ENCODE results near the gene FGGY. TPM values are rescaled to one million over a fixed set of nuclear protein-coding genes. Genes with fewer than 3 reads are reported as not detected.
"Not testable (repeated sequence)": the region's sequence is repeated elsewhere in the genome, so short reads cannot be mapped to it uniquely, and the experiment has no call there.

FGGY gene
- total RNA-seq, 2 experiments from 2014 or later, result 6.6 to 9.7 TPM

- Mint-ChIP-seq H3K4me3 (peak overlapping the region; percentile 77), H3K4me1 (peaks cover 11% of the 10 kb centered on the region), H3K9me3 (peaks cover 1% of the 10 kb centered on the region), H3K27ac (no peak overlapping the region), H3K27me3 (no peaks in the 10 kb centered on the region), H3K36me3 (peaks cover 6% of the 10 kb centered on the region)
- DNase-seq, result no peak
Observed at GRCh38 chr1:59295618-59296017, 1.3 kb upstream of the FGGY start.

- H3K4me1 Mint-ChIP-seq, result peaks cover 8% of the 10 kb centered on the region
- no peaks in the 10 kb centered on the region for H3K27me3 Mint-ChIP-seq
- H3K27ac Mint-ChIP-seq, result peak overlapping the region; percentile 79
- no peak for DNase-seq
- H3K36me3 Mint-ChIP-seq, result peaks cover 16% of the 10 kb centered on the region
- H3K9me3 Mint-ChIP-seq, result peaks cover 6% of the 10 kb centered on the region
- H3K4me3 Mint-ChIP-seq, result peak overlapping the region; percentile 87
Observed at GRCh38 chr1:59298026-59298583, 1.2 kb downstream of the FGGY start.

GRCh38 chr1:59298710-59299346, 1.9 kb downstream of the FGGY start:
- no peak for DNase-seq
- no peaks in the 10 kb centered on the region for H3K27me3 Mint-ChIP-seq
- H3K4me3 Mint-ChIP-seq, result no peak overlapping the region
- peaks cover 7% of the 10 kb centered on the region for H3K9me3 Mint-ChIP-seq
- H3K36me3 Mint-ChIP-seq, result peaks cover 18% of the 10 kb centered on the region
- peaks cover 8% of the 10 kb centered on the region for H3K4me1 Mint-ChIP-seq
- no peak overlapping the region for H3K27ac Mint-ChIP-seq

- H3K27ac Mint-ChIP-seq, DNase-seq, H3K9me3 Mint-ChIP-seq, H3K4me1 Mint-ChIP-seq, H3K4me3 Mint-ChIP-seq, H3K27me3 Mint-ChIP-seq: not testable (repeated sequence)
- peaks cover 26% of the 10 kb centered on the region for H3K36me3 Mint-ChIP-seq
Observed at GRCh38 chr1:59299670-59300069, 2.8 kb downstream of the FGGY start.

- no peaks in the 10 kb centered on the region for H3K27me3 Mint-ChIP-seq
- no peak overlapping the region for H3K4me3 Mint-ChIP-seq
- peaks cover 20% of the 10 kb centered on the region for H3K9me3 Mint-ChIP-seq
- H3K36me3 Mint-ChIP-seq, result peaks cover 41% of the 10 kb centered on the region
- H3K27ac Mint-ChIP-seq, result no peak overlapping the region
- DNase-seq, result no peak
- H3K4me1 Mint-ChIP-seq, result peaks cover 8% of the 10 kb centered on the region
Observed at GRCh38 chr1:59302297-59302696, 5.4 kb downstream of the FGGY start.

- DNase-seq, result no peak
- H3K27me3 Mint-ChIP-seq, result no peaks in the 10 kb centered on the region
- no peak overlapping the region for H3K4me3 Mint-ChIP-seq
- peaks cover 3% of the 10 kb centered on the region for H3K4me1 Mint-ChIP-seq
- H3K27ac Mint-ChIP-seq, result no peak overlapping the region
- peaks cover 20% of the 10 kb centered on the region for H3K9me3 Mint-ChIP-seq
- peaks cover 44% of the 10 kb centered on the region for H3K36me3 Mint-ChIP-seq
Observed at GRCh38 chr1:59302871-59303270, 6.0 kb downstream of the FGGY start.

GRCh38 chr1:59305188-59305587, 8.3 kb downstream of the FGGY start:
- H3K9me3 Mint-ChIP-seq, result peaks cover 19% of the 10 kb centered on the region
- H3K4me1 Mint-ChIP-seq, result peaks cover 4% of the 10 kb centered on the region
- no peak for DNase-seq
- H3K36me3 Mint-ChIP-seq, result peaks cover 40% of the 10 kb centered on the region
- H3K27me3 Mint-ChIP-seq, result no peaks in the 10 kb centered on the region
- H3K4me3 Mint-ChIP-seq, result no peak overlapping the region
- H3K27ac Mint-ChIP-seq, result no peak overlapping the region

GRCh38 chr1:59307591-59307990, 10.7 kb downstream of the FGGY start:
- Mint-ChIP-seq H3K4me3 (no peak overlapping the region), H3K27ac (no peak overlapping the region), H3K4me1 (peaks cover 4% of the 10 kb centered on the region), H3K27me3 (no peaks in the 10 kb centered on the region), H3K36me3 (peaks cover 31% of the 10 kb centered on the region), H3K9me3 (peaks cover 18% of the 10 kb centered on the region)
- no peak for DNase-seq

GRCh38 chr1:59308839-59309238, 11.9 kb downstream of the FGGY start:
- H3K4me3 Mint-ChIP-seq, result no peak overlapping the region
- no peaks in the 10 kb centered on the region for H3K27me3 Mint-ChIP-seq
- H3K9me3 Mint-ChIP-seq, result peaks cover 17% of the 10 kb centered on the region
- no peak overlapping the region for H3K27ac Mint-ChIP-seq
- no peak for DNase-seq
- H3K4me1 Mint-ChIP-seq, result peaks cover 4% of the 10 kb centered on the region
- peaks cover 32% of the 10 kb centered on the region for H3K36me3 Mint-ChIP-seq

GRCh38 chr1:59309392-59309791, 12.5 kb downstream of the FGGY start:
- peaks cover 4% of the 10 kb centered on the region for H3K4me1 Mint-ChIP-seq
- H3K4me3 Mint-ChIP-seq, result no peak overlapping the region
- no peaks in the 10 kb centered on the region for H3K27me3 Mint-ChIP-seq
- peaks cover 28% of the 10 kb centered on the region for H3K36me3 Mint-ChIP-seq
- no peak overlapping the region for H3K27ac Mint-ChIP-seq
- no peak for DNase-seq
- H3K9me3 Mint-ChIP-seq, result peaks cover 15% of the 10 kb centered on the region

GRCh38 chr1:59309795-59310548, 13.1 kb downstream of the FGGY start:
- Mint-ChIP-seq H3K36me3 (peaks cover 24% of the 10 kb centered on the region), H3K27ac (no peak overlapping the region), H3K9me3 (peaks cover 14% of the 10 kb centered on the region), H3K27me3 (no peaks in the 10 kb centered on the region), H3K4me3 (no peak overlapping the region), H3K4me1 (peaks cover 9% of the 10 kb centered on the region)
- DNase-seq, result no peak

GRCh38 chr1:59310549-59311250, 13.8 kb downstream of the FGGY start:
- Mint-ChIP-seq H3K36me3 (peaks cover 18% of the 10 kb centered on the region), H3K9me3 (peaks cover 10% of the 10 kb centered on the region), H3K27me3 (no peaks in the 10 kb centered on the region), H3K4me1 (peaks cover 16% of the 10 kb centered on the region), H3K4me3 (no peak overlapping the region), H3K27ac (no peak overlapping the region)
- no peak for DNase-seq

- Mint-ChIP-seq H3K9me3 (peaks cover 3% of the 10 kb centered on the region), H3K27ac (no peak overlapping the region), H3K36me3 (peaks cover 6% of the 10 kb centered on the region), H3K27me3 (no peaks in the 10 kb centered on the region), H3K4me3 (no peak overlapping the region), H3K4me1 (peaks cover 14% of the 10 kb centered on the region)
- no peak for DNase-seq
Observed at GRCh38 chr1:59314776-59315528, 18.1 kb downstream of the FGGY start.

GRCh38 chr1:59315529-59316463, 18.9 kb downstream of the FGGY start:
- H3K4me1 Mint-ChIP-seq, result peaks cover 14% of the 10 kb centered on the region
- H3K9me3 Mint-ChIP-seq, result peaks cover 3% of the 10 kb centered on the region
- no peak overlapping the region for H3K4me3 Mint-ChIP-seq
- no peak for DNase-seq
- peaks cover 6% of the 10 kb centered on the region for H3K36me3 Mint-ChIP-seq
- H3K27ac Mint-ChIP-seq, result no peak overlapping the region
- H3K27me3 Mint-ChIP-seq, result no peaks in the 10 kb centered on the region
